ENCODE measurements around the gene ZNF467.

Gene ZNF467

DNA sequence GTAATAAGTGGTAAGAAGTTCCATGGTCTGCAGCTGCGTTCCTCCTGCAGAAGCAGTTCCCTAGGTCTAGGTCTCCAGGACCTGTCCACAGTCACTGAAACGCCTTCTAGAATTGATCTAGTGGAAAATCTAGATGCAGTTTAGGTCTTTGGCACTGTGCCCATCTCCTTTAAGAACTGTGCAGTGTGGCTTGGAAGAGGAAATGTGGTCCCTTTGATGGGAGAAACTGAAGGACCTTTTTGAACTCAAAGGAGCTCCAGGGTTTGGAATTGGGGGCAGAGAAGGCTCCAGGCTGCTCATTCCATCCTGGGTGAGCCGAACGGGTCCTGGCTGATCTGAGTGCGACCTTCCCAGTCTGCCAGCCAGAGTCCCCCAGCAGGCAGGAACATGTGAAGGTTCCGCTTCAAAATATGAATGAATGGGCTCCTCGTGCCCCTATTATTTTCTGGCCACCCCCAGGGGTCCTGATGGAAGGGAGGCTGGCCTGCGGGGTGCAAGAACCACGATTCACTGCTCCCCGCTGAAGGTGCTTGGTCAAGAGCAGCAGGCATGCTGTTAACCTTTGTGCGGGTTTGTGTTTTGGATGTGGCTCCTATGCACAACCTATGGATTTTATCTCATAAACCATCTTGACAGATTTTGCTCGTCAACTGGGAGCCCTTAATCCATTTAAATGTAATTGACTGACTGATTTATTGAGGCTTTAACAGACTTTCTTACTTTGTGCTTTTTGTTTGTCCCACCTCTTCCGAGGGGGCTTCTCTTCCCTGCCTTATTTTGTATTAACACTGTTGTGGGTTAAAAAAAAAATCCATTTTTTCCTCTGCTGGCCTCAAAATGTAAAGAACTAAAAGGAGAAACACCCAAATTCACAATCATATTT is 36.7 kb downstream of the ZNF467 start:
- no peak for DNase-seq

DNA sequence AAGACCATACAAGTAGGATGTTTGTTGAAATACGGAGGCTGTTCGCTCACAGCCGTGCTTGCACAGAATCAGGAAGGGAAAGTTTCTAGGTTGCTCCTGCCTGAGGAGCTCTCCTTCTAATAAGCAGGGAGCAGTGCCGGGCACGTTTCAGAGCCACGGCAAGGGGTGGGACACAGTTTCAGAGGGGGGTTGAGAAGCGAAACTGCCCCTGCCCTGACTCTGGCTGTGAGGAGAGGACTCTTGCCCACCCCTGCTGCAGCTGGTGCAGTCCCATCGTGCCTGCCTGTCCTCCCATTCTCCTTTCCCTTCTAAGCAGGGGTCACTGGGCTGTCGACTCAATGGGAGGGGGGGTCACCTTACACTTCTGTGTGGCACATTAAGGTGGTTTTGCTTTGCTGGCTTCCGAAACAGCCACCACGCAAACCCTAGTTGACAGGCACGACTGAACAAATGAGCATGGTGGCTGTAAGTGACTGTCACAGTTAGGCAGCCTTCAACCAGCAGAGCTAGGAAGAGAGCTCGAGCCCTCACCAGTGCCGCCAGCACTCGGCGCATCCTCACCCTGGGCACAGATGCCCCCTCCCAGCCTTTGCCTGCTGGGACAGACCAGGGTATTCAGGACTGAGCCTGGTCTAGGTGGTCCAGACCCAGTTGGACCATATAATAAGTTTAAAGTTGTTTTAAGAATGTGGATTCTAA is 37.5 kb downstream of the ZNF467 start:
- no peak for DNase-seq

DNA sequence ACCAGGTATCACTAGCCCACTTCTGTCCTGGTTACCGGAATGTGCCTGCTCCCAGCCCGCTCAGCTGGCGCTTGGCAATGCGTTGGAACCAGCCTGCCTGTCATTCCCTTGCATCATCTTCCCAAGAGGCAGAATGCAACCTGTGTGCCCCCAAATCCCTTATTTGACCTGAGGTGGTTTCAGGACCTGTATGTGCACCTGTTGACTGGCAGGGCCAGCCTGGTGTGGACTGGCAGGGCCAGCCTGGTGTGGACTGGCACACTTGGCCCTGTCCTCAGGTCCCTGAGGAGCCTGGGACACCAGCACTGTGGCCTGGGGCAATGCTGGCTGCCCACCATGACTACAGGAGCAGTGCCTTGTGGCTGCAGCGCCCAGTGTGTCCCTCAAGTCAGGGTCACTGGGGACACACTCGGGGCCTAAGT is 38.2 kb downstream of the ZNF467 start:
- DNase-seq: no peak

DNA sequence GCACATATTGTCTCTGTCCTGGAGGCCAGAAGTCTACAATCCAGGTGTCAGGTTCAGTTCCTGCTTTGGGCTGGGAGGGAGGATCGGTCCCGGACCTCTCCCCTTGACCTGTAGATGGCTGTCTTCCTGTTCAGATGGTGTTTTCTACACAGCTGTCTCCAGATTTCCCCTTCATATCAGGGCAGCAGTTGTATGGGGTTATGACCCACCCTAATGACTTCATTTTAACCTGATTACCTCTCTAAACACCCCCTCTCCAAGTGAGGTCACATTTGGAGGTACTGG is 38.7 kb downstream of the ZNF467 start:
- no peak for DNase-seq

DNA sequence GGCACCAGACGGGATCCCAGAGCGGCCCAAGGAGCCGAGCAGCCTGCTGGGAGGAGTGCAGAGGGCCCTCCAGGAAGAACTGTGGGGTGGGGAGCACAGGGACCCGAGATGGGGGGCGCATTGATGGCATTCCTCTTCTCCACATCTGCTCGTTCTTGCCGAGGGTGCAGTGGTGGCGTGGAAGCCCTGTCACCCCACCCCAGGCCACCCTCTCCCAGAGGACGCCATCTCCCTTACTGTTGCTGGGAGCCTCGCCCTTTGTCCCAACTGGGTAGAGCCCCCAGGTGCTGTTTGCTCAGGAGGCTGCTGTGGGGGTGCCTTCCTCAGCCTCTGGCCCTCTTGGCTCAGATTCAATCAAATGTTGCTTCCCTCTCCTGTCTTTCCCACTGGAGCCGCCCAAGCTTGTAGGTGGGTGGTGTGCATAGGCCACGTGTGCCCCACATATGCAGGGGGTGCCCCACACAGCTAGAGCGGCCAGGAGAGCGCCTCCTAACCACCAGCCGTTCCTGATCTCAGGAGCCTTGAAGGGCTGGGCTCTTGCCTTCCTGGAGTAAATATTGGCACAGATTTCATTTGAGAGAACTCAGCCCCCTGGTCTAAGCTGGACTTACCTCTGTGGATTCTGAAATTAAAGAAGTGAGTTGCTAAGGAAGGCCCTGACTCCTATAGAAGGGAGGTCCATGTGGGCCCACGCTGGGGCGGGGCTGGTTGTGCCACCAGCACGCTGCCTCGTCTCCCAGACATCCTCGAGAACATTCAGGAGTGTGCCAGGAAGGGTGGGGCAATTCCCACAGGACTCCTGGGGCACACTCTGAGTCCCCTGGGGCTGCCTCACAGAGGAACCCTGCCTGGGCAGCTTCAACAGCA is 39.2 kb downstream of the ZNF467 start:
- DNase-seq: no peak

DNA sequence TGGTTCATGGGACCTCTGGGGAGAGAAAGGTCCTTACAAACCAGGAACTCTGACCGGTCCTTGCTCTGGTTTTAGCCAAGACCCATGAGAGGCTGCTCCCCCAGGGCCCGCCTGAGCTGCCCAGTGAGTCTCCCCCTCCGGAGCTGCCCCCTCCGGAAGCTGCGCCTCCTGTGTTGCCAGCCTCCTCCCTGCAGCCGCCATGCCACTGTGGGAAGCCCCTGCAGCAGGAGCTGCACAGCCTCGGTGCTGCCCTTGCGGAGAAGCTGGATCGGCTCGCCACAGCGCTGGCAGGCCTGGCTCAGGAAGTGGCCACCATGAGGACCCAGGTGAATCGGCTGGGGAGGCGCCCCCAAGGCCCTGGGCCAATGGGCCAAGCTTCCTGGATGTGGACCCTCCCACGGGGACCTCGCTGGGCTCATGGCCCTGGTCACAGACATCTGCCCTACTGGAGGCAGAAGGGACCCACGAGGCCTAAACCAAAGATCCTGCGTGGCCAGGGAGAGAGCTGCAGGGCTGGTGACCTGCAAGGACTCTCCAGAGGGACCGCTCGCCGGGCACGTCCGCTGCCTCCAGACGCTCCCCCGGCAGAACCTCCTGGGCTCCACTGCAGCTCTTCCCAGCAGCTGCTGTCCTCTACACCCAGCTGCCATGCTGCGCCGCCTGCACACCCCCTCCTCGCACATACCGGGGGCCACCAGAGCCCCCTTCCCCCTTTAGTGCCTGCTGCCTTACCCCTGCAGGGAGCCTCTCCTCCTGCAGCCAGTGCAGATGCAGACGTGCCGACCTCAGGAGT is 40.1 kb downstream of the ZNF467 start:
- no peak for DNase-seq

DNA sequence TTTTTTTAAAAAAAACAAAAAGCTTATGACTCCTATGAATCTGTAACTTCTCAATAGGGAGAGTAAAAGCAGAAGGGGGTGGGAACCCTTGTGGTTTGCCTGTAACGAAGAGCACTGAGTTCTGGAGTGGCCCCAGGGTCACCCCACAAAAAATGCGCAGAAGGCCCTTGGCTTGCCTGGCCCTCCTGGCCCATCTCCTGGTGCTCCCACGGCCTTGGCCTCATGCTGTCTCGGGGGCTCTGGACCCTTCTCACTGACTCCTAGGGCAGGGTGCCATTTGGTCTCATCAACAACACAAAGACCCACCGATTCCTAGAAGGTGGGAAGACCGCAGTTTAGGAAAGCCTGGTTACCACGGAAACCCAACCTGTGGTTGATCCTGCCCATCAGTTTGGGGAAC is 40.8 kb downstream of the ZNF467 start:
- no peak for DNase-seq

DNA sequence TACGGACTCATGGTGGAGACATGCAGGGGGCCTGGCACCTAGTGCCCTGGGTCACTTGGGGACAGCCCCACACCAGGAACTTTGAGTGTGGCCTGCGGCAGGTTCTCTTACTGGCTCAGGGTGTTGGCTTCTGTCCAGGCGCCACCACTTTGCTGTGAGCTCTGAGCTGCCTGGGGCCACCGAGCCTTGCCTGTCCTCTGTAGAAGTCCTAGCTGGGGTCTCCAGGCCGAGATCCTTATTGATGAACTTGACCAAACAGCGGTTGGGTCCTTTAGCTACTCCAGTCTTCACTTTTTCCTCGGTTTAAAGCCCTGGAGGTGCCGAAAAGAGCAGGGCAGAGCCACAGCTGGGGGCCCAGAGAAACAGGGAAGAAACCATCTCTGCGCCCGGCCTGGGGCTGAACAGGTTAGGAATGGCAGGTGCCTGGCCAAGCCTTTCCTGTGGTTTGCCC is 41.3 kb downstream of the ZNF467 start:
- no peak for DNase-seq

DNA sequence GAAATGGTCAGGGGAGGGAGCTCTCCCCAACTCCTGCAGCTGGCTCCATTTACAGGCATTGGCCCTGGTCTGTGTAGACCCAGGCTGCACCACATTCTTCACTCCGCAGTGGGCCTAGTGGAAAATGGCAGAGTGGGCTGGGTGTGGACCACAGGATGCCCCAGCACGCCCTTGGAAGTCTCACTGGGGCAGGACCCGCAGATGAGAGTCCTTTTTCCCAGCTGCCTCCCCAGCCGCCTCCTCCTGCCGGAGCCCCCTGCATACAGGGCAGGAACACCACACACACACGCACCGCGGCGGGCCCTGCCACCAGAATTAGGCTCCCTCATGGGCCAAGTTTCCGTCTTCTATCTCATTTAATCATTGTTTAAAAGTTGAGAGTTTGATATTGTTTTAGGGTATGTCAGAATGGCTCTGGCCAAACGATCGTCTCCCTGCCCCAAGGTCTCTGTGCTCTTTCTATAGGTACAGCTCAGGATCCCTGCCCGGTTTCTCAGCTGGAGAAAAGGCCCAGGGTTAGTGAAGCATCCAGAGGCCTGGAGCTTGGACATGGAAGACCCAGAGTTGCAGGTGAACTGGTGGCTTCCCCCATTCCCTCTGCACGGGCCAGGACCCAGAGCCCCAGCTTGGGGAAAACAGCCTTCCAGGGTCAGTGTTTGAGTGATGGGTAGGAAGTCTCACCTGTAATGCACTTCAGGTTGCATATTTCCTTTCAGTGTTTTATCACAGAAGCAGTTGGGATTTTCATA is 42.0 kb downstream of the ZNF467 start:
- DNase-seq: no peak

DNA sequence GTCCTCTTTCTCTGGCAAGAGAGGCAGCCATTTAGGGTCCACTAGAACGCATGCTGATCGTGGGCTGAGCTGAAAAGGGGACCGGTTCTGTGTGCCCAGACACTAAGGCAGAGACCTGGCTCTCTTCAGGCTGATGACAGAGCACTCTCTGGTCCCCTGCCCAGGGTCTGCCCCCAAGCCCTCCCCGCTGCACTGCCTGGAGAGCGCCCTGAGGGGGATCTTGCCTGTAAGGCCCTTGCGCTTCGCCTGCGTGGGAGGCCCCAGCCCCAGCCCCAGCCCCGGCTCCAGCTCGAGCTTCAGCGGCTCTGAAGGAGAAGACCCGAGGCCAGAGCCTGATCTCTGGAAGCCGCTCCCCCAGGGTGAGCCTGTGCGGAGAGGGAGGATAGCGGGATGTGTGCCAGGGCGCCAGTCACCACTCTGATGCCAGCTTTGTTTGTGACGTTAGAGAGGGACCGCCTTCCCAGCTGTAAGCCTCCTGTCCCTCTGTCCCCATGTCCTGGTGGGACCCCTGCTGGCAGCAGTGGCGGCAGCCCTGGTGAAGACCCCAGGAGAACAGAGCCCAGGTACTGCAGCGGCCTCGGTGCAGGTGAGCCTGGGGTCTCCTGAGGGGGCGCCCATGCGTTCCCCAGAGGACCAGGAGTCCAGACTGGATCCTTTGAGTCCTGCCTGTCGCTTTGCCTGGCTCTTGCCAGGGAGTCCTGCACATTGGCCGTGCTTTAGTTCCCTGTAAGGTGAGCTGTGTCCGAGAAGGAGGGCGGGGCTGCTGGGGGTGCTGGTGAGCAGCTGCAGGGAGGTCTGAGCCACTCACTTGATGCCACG is 43.2 kb downstream of the ZNF467 start:
- DNase-seq: no peak

DNA sequence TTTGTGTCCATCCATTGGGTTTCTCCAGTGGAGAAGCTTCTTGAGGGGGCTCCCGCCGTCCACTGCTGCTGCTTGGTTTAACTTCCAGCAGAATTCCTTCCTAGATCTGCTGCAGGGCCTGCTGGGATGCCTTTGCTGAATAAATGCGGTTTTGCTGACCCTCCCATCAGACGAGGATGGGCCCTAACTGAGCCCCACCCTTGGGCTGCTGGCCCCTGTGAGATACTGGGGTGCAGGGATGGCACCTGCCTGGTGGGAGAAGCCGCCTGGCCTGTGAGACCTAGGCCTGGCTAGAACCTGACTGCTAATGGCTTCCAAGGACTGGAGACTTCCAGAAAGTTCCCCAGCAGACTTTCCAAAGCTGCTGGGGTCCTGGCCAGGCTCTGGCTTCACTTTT is 43.8 kb downstream of the ZNF467 start:
- no peak for DNase-seq

DNA sequence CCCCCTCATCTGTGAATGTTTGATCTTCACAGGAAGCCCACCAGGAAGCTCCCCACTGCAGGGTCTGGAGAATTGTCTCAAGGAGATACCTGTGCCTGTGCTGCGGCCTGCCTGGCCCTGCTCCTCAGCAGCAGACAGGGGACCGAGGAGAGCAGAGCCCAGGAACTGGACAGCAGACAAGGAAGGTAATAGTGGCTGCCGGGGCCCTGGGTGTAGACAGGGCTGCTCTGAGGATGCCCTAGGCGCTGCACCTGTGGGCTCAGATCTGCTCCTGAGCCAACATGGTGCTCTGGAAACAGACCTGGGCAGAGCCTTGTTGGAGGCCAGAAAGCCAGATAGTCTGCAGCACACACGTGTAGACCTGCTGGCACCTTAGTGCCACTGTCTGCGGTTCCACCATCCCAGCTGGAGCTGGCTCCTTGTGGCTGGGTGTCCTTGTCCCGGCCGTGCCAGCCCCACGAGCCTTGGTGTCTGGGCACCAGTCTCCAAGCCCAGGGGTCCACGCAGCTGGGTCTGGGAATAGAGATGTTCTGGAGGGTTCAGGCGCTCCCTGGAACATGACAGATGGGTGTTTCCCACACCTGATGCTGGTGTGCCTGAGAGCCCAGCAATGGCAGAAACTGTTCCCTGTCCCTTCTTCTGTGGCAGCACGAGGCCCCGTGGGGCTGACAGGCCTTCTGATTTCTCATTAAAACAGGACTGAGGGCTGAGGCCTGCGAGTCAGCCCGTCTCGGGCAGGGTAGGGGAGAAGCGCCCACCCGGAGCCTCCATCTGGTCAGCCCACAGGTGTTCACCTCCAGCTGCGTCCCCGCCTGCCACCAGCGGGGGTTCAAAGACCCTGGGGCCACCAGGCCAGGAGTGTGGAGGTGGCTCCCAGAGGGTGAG is 44.7 kb downstream of the ZNF467 start:
- DNase-seq: no peak

DNA sequence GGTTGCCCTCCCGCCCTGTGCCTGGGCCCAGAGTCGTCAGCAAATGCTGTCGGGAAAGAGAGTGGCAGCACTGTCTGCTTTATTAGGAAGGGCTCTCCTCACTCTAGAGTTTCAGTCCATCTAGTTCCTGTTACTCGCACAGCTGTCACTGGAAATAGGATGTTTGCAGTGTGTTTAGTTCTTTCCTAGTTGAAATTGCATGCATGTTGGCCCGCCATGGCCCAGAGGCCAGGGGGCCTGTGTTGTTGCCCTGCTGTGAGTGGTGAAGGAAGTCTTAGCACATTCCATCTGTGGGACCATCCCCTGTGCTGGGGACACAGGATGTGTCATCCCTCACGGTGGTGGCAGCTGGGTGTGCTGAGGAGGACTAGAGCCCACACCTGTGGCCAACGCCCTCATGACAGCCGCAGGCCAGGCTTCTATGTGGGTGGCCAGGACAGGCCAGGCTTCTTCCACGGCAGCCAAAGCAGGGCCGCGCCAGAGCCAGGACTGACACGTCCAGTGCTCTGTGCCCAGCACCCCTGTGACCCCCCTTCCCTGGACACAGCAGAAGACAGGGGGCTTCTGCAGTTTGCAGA is 45.4 kb downstream of the ZNF467 start:
- DNase-seq: no peak

DNA sequence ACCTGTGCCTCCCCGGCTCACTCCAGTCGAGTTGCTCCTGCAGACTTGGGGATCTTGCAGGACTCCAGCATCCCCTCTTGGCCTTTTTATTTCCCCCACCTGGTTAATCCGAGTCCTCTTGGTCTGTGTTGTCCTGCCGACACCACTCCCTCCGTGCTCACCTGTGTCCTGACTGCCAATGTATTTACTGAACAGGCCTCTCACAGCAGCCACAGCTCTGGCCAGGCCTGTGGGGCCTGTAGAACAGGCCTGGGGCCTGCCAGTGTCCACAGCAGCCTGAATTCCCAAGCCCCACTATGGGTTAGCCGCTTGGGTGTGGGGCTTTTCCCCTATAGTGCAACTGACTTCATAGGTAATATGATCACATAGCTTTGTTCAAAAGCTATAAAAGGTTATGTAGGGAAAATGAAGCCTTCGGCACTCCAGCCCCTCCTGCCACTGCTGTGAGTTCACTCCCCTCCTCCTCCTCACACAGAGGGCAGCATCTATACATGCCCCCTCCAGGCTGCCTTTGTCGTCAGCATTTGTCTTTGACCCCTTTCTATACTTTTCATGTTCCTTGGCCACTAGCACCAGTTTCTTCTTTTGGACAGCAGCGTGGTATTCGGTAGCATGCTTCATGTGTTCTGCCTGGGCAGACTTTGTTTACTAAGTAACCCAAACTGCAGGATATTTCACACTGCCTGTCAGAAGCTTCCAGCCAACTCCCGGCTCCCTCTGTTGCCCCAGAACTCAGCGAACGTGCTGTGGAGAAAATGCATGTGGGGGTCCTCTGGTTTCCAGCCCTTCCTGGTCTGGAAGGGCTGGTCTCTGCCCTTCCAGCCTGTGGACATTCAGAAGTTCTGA is 46.1 kb downstream of the ZNF467 start:
- DNase-seq: no peak

DNA sequence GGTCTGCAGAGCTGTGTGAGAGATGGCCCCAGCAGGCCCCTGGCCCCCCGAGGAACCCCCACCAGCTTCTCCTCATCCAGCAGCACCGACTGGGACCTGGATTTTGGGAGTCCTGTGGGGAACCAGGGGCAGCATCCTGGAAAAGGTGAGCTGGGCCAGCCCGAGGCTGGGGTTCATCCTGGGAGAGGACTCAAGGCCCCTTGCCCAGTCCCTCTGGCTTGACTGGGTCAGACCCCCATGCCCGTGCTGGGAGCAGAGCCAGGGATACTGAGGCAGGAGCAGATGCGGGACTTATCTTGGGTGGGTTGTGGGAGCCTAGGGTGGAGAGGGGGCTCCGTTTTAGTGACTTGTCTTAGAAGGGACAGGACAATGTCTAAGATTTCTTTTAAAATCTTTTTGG is 47.5 kb downstream of the ZNF467 start:
- no peak for DNase-seq

DNA sequence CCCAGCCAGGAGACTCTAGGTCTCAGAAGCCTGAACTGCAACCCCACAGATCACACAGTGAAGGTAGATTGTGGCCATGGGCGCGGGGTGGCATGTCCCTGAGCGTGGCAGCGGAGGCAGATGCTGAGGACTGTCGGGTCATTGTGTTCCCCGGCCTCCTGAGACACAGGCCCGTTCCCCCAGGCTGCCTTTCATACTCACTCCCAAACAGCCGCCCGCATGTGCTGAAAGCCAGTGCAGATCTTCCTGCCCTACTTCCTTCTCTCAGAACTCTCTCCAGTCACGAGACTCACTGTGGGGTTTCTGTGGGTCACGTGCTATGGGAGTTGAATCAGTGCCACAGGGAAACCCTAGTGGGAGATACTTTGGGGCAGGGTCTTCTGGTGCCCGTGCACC is 48.0 kb downstream of the ZNF467 start:
- no peak for DNase-seq

DNA sequence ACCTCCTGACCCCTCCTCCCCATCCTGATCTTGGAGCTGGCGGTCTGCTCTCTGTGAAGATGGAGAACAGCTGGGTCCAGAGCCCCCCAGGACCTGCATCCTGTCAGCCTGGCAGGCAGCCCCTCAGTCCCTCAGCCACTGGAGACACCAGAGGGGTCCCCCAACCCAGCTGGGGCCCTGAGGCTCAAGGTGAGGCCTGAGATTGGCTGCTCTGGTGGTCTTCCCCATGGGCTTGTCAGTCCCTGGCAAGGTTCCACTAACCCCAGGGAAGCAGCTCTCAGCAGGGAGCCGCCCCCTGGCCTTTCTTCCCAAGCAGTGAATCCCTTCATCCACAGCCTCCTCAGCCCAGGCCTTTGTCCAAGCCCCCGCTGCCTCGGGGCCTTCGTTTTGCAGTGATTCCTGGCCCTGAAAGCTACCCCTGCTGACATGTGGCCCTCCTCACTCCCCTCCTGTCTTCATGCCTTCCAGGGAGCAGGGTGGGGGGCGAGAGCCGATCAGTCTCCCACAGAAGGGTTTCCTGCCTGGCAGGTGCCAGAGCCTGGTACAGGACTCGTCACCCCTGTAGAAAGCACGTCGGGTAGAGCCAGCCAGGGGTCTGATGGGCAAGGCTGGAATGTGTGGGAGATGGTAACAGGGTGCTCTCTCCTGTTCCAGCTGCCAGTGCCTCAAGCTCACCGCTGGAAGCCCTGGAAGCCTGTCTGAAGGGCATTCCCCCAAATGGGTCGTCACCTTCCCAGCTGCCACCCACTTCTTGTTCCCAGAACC is 48.5 kb downstream of the ZNF467 start:
- DNase-seq: no peak
